Activated B cell treated with CpG ODN at 0.5 μM for 24 hours (primary cell): ENCODE results near the gene COX18. TPM values are rescaled to one million over a fixed set of nuclear protein-coding genes. Genes with fewer than 3 reads are reported as not detected.
A peak's percentile ranks its signal among the peaks of the same experiment; 100 is the strongest.

ENCODE experiments used
- ATAC-seq: fragments of 200-7000 bp; cut with Tn5 transposase; one replicate; pipeline ENCODE4 v1.10.0; 2021; ENCODE audit warnings: low read depth, mild to moderate bottlenecking, moderate library complexity
- CTCF ChIA-PET: fragments of 350-600 bp; sonication (Branson Sonifier 250); formaldehyde crosslinking; loops from one replicate; lab custom pipeline; 2021; ENCODE audit warnings: antibody characterized with exemption; lab: Charles Lee
- POLR2A ChIA-PET: fragments of 350-600 bp; sonication (Branson Sonifier 250); formaldehyde crosslinking; loops from one replicate; lab custom pipeline; 2021; ENCODE audit warnings: antibody characterized with exemption; lab: Charles Lee
- DNase-seq: peaks from one replicate; pipeline ENCODE4 v3.0.0; 2022
- H3K27ac Mint-ChIP-seq: one replicate; pipeline ENCODE4 v1.8.0; 2020; ENCODE audit warnings: mixed read lengths
- H3K27me3 Mint-ChIP-seq: one replicate; pipeline ENCODE4 v1.8.0; 2021; ENCODE audit warnings: mixed read lengths
- H3K36me3 Mint-ChIP-seq: one replicate; pipeline ENCODE4 v1.8.0; 2021; ENCODE audit warnings: low read depth, mixed read lengths
- H3K4me1 Mint-ChIP-seq: one replicate; pipeline ENCODE4 v1.8.0; 2021; ENCODE audit warnings: mixed read lengths
- H3K4me3 Mint-ChIP-seq: one replicate; pipeline ENCODE4 v1.8.0; 2020; ENCODE audit warnings: mild to moderate bottlenecking, mixed read lengths
- H3K9me3 Mint-ChIP-seq: one replicate; pipeline ENCODE4 v1.8.0; 2020; ENCODE audit warnings: mixed read lengths
- intact Hi-C: fragments of 100-400 bp; cut with micrococcal nuclease; formaldehyde crosslinking; loops from one replicate; pipeline ENCODE4 v1.15.1; 2024
- total RNA-seq: library from RNA; stranded (reverse); gene quantifications from 2 replicates; pipeline ENCODE4 v1.2.3, GENCODE V29; 2022
- TF ChIP-seq, protein P1 (sequence below): fragments of 200-600 bp; IDR thresholded peaks from one replicate; pipeline ENCODE4 v1.8.0; 2022; ENCODE audit warnings: antibody characterized with exemption, mild to moderate bottlenecking

COX18 gene, protein sequence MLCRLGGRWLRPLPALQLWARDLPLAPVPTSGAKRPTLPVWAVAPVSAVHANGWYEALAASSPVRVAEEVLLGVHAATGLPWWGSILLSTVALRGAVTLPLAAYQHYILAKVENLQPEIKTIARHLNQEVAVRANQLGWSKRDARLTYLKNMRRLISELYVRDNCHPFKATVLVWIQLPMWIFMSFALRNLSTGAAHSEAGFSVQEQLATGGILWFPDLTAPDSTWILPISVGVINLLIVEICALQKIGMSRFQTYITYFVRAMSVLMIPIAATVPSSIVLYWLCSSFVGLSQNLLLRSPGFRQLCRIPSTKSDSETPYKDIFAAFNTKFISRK
- 12.2 and 13.5 TPM in 2 replicates for total RNA-seq

DNA sequence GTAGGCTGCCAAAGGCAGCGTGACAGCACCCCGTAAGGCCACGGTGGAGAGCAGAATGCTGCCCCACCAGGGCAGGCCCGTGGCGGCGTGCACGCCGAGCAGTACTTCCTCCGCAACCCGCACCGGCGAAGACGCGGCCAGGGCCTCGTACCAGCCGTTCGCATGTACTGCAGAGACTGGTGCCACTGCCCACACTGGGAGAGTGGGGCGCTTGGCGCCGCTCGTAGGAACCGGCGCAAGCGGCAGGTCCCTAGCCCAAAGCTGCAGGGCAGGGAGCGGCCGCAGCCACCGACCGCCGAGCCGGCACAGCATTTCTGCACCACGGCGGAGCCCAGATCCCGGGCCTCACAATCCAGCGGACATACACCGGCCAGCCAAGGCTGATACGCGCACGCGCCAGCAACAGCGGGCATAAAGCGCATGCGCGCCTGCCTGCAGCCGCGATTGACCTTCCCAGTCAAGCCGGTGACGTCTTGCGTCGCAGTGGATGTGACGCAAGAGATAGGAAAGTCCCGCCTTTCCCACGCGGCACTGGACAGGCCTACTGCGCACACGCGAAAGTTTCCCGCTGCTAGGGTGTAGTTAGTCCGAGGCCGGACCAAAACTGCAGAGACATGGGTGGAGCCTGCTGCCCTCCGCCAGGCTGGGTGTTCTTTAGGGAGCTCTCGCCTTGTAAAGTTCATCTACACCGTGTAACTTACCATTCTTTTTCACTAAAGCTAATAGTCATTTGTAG, at the start of gene COX18:
Gene COX18, minus strand, starts transcription at position 379 of the 736 bp plus-strand sequence. Its CDS starts 67 bp downstream, at position 312.
- DNase-seq (peak; percentile 96), ATAC-seq (peak; percentile 80)
- intact Hi-C loops, result loop anchor here (1.0 to 5.0 kb wide), 7 partner anchors 38 to 1375 kb away; partner anchors contain the start of genes AREG and MTHFD2L
- ChIA-PET POLR2A (interaction anchor here (1.0 to 5.7 kb wide), 3 partner anchors 12 to 189 kb away, joined by 3 to 69 read pairs (median 3); partner anchors contain the start of gene ANKRD17), CTCF (no interaction called here)
- Mint-ChIP-seq H3K4me1 (peaks cover 37% of the 10 kb centered on the region), H3K4me3 (peak within 1 kb of the TSS; percentile 89), H3K36me3 (peaks cover 30% of the 10 kb centered on the region), H3K9me3 (no peaks in the 10 kb centered on the region), H3K27me3 (no peaks in the 10 kb centered on the region), H3K27ac (peak within 1 kb of the TSS; percentile 97)
- TF ChIP-seq, protein P1, sequence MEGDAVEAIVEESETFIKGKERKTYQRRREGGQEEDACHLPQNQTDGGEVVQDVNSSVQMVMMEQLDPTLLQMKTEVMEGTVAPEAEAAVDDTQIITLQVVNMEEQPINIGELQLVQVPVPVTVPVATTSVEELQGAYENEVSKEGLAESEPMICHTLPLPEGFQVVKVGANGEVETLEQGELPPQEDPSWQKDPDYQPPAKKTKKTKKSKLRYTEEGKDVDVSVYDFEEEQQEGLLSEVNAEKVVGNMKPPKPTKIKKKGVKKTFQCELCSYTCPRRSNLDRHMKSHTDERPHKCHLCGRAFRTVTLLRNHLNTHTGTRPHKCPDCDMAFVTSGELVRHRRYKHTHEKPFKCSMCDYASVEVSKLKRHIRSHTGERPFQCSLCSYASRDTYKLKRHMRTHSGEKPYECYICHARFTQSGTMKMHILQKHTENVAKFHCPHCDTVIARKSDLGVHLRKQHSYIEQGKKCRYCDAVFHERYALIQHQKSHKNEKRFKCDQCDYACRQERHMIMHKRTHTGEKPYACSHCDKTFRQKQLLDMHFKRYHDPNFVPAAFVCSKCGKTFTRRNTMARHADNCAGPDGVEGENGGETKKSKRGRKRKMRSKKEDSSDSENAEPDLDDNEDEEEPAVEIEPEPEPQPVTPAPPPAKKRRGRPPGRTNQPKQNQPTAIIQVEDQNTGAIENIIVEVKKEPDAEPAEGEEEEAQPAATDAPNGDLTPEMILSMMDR, result no peak

- ATAC-seq, result no peak
- no peak overlapping the region for H3K4me3 Mint-ChIP-seq
- H3K4me1 Mint-ChIP-seq, result no peaks in the 10 kb centered on the region
- no peak overlapping the region for H3K27ac Mint-ChIP-seq
- H3K36me3 Mint-ChIP-seq, result peaks cover 37% of the 10 kb centered on the region
- intact Hi-C loops, result loop anchor here (5.0 kb wide), 1 partner anchor 37 kb away; no protein-coding TSS in a partner anchor
- no peaks in the 10 kb centered on the region for H3K27me3 Mint-ChIP-seq
- H3K9me3 Mint-ChIP-seq, result no peaks in the 10 kb centered on the region
- ChIA-PET POLR2A (no interaction called here), CTCF (no interaction called here)
- DNase-seq, result no peak
- TF ChIP-seq, protein P1, result no peak
Measured at GRCh38 chr4:73109493-73109892, 40.0 kb upstream of the COX18 start.

DNA sequence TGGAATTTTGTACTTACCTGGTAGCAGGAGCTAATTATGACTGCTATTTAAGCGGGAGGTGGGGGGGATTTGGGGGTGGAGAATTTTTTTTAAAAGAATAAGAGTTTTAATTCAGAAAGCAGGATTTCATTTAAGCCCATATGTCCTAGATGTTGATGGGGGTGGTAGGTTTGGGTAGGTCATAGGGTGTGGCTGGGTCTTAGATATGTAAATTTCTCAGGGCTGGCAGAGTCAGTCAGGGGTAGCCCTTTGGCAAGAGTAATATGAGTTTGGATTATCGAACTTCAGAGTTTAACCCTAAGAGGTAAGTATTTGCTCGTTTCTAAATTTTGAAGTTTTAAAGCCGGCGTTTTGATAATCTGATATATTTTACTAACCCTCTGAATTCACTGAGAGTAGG, 35.2 kb upstream of the COX18 start:
- intact Hi-C loops, result loop anchor here (5.0 kb wide), 2 partner anchors 32 to 33 kb away; no protein-coding TSS in a partner anchor
- H3K9me3 Mint-ChIP-seq, result no peaks in the 10 kb centered on the region
- DNase-seq, result no peak
- POLR2A ChIA-PET, result interaction anchor here (0.6 kb wide), 1 partner anchor 12 kb away, joined by 7 read pairs; no protein-coding TSS in a partner anchor
- TF ChIP-seq, protein P1, result no peak
- ATAC-seq, result no peak
- peaks cover 43% of the 10 kb centered on the region for H3K36me3 Mint-ChIP-seq
- no peaks in the 10 kb centered on the region for H3K4me1 Mint-ChIP-seq
- no peak overlapping the region for H3K4me3 Mint-ChIP-seq
- no peaks in the 10 kb centered on the region for H3K27me3 Mint-ChIP-seq
- CTCF ChIA-PET, result no interaction called here
- no peak overlapping the region for H3K27ac Mint-ChIP-seq

DNA sequence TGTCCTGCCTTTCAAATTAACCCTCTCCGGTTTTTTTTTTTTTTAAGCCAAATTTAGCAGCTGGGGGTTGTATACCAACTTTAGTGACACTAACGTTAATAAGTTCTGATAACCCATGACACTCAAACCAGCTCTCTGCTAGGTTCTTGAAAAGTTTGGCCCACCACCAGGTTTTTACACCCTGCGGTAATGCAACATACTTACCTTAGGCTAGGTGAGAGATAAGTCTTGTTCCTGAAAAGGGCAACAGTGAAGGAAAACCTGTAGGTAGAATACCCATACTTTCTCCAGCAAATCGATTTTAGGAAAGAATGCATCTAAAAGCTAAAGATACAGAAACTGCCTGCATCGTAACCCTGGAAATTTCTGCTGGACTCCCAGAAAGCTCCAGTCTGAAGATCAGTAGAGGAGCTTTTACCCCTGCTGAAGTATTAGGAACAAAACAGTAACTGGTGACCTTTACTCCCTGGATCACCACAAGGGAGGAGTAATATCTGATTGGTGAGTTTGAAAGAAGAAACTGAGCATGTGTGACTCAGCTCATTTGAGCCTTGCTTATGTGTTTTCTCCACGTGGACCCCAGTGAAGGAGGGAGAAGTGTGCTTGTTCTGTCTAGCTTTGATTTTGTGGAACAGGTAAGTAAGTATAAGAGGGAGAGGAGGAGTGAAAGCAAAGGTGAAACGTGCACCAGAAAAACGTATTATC, 34.4 kb upstream of the COX18 start:
- POLR2A ChIA-PET, result interaction anchor here (0.6 kb wide), 1 partner anchor 11 kb away, joined by 7 read pairs; no protein-coding TSS in a partner anchor
- TF ChIP-seq, protein P1, result no peak
- ATAC-seq, result no peak
- no peak for DNase-seq
- intact Hi-C loops, result loop anchor here (5.0 kb wide), 1 partner anchor 33 kb away; no protein-coding TSS in a partner anchor
- Mint-ChIP-seq H3K27ac (no peak overlapping the region), H3K36me3 (peaks cover 50% of the 10 kb centered on the region), H3K27me3 (no peaks in the 10 kb centered on the region), H3K4me1 (no peaks in the 10 kb centered on the region), H3K4me3 (no peak overlapping the region), H3K9me3 (no peaks in the 10 kb centered on the region)
- CTCF ChIA-PET, result no interaction called here
